Right cardiac atrium (tissue), 5 donors: ENCODE results near the gene PPP1R8. TPM values are rescaled to one million over a fixed set of nuclear protein-coding genes. Genes with fewer than 3 reads are reported as not detected.
A peak's percentile ranks its signal among the peaks of the same experiment; 100 is the strongest.
"Not testable (repeated sequence)": the region's sequence is repeated elsewhere in the genome, so short reads cannot be mapped to it uniquely, and the experiment has no call there.

Experiments used
- ATAC-seq, 2 donors: fragments of 200-7000 bp; cut with Tn5 transposase; one replicate each; pipeline versions ENCODE4 v1.8.0 to v1.9.1; 2020; ENCODE audit warnings: moderate library complexity in 2 of 2, mild to moderate bottlenecking in 1 of 2
- DNase-seq, 3 donors: peaks; one replicate each; pipeline ENCODE4 v3.0.0-alpha.2; 2020
- H3K27ac ChIP-seq: one replicate; pipeline ENCODE4 v1.5.1; 2013; ENCODE audit warnings: mild to moderate bottlenecking, low read length, control low read depth, moderate library complexity
- H3K27me3 ChIP-seq: one replicate; pipeline ENCODE4 v1.6.1; 2013; ENCODE audit not compliant: control insufficient read depth, insufficient read depth
- H3K4me1 ChIP-seq: one replicate; pipeline ENCODE4 v1.6.1; 2013; ENCODE audit warnings: low read length; ENCODE audit not compliant: control insufficient read depth, insufficient read depth
- H3K4me3 ChIP-seq: one replicate; pipeline ENCODE4 v1.5.1; 2013; ENCODE audit warnings: low read length, control low read depth
- H3K9me3 ChIP-seq: one replicate; pipeline ENCODE4 v1.6.1; 2013; ENCODE audit warnings: low read length; ENCODE audit not compliant: control insufficient read depth
- WGBS: extraction: QIAGEN DNeasy Blood & Tissue Kit; methylation state at CpG from one replicate; pipeline ENCODE4 v1.1.7; 2013; 5-methylcytosine and 5-hydroxymethylcytosine counted together
- intact Hi-C, 4 donors: fragments of 100-400 bp; cut with DNase I; formaldehyde crosslinking; loops; one replicate each; pipeline versions ENCODE4 v1.11.0 to v1.14.0; 2022 to 2023
- long read RNA-seq, 4 donors: library from polyadenylated mRNA; unstranded; transcript quantifications; one replicate each; pipeline ENCODE4 v2.0.0, GENCODE V29; 2020 to 2021
- polyA plus RNA-seq: library from polyadenylated mRNA; stranded (reverse); fragments of 200-250 nt; gene quantifications from one replicate; pipeline ENCODE4 v1.2.3, GENCODE V29; 2013
- total RNA-seq, 4 donors: library from RNA; stranded (reverse); fragmentation: NEBNext Ultra II Directional; extraction: Animal tissue kit (Norgen Biotek cat#: 25700); gene quantifications; one replicate each; pipeline ENCODE4 v1.2.1, GENCODE V29; 2021
- donor health status: healthy with polysubstance abuse.
- donor health status: DM: no; HTN: yes; CAD: no.
- donor health status: DM: no; HTN: no; CAD: no.
- donor health status: DM: no; HTN: yes; CAD: no; lungs with severe emphysema.
- donor health status: DM: yes; HTN: yes; CAD: no.

PPP1R8 gene
- total RNA-seq (10 to 100 TPM; 24.2 to 26.8 (median 24.7) TPM), polyA plus RNA-seq (18.7 TPM)
- long read RNA-seq, donor 1, partial matches to known transcripts, result 0 of 3 reads
- long read RNA-seq, donor 1, other reads (novel, unspliced or antisense), result 1 of 3 reads
- long read RNA-seq, donor 2, partial matches to known transcripts, result 1 of 1 reads
- long read RNA-seq, donor 2, other reads (novel, unspliced or antisense), result 0 of 1 reads
- long read RNA-seq, donor 3, transcript PPP1R8-202 (7 exons, 2,344 nt), result major isoform, 5 of 7 reads
- long read RNA-seq, donor 3, partial matches to known transcripts, result 2 of 7 reads
- long read RNA-seq, donor 3, other reads (novel, unspliced or antisense), result 0 of 7 reads
- long read RNA-seq, donor 4, partial matches to known transcripts, result 1 of 1 reads
- long read RNA-seq, donor 4, other reads (novel, unspliced or antisense), result 0 of 1 reads

DNA sequence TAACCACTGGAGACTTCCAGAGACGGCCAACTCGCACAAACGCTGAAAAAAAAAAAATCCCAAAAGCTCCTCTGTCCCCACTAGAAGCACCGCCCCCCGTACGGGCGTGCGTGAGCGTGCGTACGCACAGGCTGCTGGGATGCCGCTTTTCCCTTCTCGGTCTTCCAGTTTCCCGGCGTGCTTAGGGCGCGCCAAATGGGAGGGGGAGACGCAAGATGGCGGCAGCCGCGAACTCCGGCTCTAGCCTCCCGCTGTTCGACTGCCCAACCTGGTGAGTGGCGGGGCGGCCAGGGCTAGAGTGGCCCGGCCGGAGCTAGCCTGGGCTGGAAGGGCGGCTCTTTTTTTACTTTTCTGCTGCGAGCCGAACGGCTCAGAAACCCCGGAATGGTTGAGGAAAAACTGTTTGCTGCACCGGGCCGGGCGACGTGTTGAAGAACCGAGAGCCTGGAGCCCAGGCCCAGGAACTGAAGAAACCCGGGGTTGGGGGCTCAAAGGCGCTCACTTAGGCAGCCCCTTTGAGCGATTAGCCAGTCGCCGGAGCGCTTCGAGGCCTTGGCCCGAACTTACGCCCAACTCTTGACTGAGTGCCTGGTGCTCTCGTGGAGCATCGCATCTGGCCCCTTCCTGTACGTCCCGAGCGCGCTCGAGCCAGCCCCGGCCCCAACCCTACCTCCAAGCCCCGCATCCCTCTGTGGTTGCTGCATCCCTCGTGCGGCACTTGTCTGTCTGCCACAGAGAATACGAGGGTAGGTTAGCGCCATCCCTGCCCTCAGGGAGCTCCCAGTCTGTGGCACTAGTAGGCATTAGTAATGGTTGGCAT lies at the start of gene PPP1R8:
Gene PPP1R8 (plus strand): TSS at position 162 of the 820 bp plus-strand sequence. CDS start 54 bp downstream, at position 216.
- WGBS, result under 1% methylated on average over 60 of the region's 60 CpGs
- Histone ChIP-seq H3K27me3 (no peaks in the 10 kb centered on the region), H3K4me3 (peak within 1 kb of the TSS; percentile 87), H3K27ac (peak within 1 kb of the TSS; percentile 95), H3K4me1 (peaks cover 4% of the 10 kb centered on the region), H3K9me3 (no peaks in the 10 kb centered on the region)
- DNase-seq, result peak; percentile 95 to 98 (median 97)
- intact Hi-C loops, result no loop called here
- peak; percentile 99 to 100 for ATAC-seq

DNA sequence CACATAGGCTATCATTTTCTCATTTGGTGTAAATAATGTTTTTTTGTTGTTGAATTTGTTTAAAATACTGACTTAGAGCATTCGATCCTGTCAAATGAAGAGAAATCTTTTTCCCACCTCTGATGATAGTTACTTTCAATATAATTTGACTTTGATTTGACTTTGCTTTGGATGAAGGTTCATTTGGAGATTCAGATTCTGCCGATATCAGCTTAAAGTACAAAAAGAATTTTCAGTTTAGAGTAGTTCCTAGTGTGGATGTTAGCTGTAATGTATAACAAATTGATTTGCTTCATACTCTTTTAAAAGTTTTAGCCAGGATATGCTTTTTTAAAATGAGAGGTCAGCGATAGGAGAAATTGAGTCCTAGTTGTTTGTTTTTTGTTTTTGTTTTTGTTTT lies 47.6 kb upstream of the PPP1R8 start:
- H3K27ac ChIP-seq, result no peak overlapping the region
- DNase-seq, result no peak
- no peak for ATAC-seq

DNA sequence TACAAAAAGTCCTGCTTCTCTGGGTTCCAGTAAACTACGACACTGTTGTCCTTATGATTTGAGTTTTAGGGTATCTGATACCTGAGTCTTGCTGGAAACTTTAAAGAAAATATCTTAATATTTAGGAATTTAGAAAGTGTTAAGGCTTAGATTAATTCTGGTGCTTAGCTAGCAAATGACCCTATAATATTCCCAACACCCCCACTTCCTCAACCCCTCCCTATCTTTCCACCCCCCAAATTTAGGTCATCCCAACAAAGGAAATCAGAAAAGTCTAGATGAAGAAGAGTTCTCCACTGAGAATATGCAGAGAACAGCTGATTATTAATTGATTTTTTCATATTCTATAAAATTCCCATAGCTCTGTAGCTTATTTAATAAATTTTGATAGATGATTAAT lies 45.9 kb upstream of the PPP1R8 start:
- Histone ChIP-seq H3K27ac (no peak overlapping the region), H3K4me1 (peaks cover 8% of the 10 kb centered on the region), H3K9me3 (no peaks in the 10 kb centered on the region), H3K27me3 (no peaks in the 10 kb centered on the region), H3K4me3 (no peak overlapping the region)
- 95% methylated on average over 1 of the region's 1 CpG for WGBS
- no peak for DNase-seq
- no peak for ATAC-seq
- intact Hi-C loops, result no loop called here

More for the DNA sequence above, 47.6 kb upstream of the PPP1R8 start:
- no peaks in the 10 kb centered on the region for H3K27me3 ChIP-seq
- WGBS, result 95% methylated on average over 3 of the region's 3 CpGs
- intact Hi-C loops, result no loop called here
- no peak overlapping the region for H3K4me3 ChIP-seq
- H3K4me1 ChIP-seq, result peaks cover 2% of the 10 kb centered on the region
- no peaks in the 10 kb centered on the region for H3K9me3 ChIP-seq

DNA sequence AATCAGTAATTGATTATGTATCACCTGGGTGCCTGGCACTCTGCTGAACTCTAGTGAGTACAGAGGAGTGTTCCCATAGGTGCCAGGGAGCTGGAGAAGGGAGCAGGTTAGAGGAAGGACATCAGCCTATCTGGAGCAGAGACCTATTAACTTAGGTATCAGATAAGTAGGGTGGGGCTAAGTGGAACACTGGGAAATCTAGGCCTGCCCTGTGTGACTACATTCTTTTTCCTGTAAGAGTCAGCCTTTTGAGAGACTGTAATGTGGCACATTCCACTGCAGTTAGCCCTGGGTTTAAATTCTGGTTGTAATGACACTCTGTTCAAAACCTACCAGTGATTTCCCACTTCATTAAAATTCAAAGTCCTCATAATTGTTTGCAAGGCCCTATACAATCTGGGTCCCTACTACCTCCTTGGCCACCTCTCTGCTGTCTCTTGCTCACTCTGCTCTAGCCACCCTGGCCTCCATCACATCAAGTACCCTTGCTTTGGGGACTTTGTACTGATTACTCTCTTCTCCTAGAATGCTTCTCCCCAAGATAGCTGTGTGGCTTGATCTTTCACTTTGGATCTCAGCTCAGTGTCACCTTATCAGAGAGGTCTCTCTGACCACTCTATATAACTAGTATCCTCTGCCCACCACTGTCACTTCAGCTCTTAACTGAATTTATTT lies 44.7 kb upstream of the PPP1R8 start:
- intact Hi-C loops, result no loop called here
- H3K9me3 ChIP-seq, result no peaks in the 10 kb centered on the region
- DNase-seq (no peak), ATAC-seq (peak; percentile 41 to 82)
- H3K4me3 ChIP-seq, result no peak overlapping the region
- no peaks in the 10 kb centered on the region for H3K27me3 ChIP-seq
- H3K4me1 ChIP-seq, result peaks cover 8% of the 10 kb centered on the region
- no peak overlapping the region for H3K27ac ChIP-seq

DNA sequence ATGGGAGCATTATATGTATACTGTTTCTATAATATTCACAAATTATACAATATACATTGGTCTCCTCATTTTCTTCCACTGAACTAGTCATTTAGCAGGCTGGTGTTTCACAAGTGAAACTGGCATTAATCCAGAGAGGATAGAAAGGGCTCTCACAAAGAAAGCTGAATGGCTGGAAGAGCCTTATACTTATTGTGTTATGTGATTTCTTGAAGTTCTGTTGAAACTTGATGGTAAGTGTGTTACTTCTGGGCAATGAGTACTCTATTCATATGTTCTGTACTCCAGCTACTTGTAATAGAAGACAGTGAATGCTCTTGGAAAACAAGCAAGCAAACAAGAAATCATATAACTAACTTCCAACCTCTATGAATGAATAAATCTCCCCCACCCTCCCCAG lies 42.7 kb upstream of the PPP1R8 start:
- no peak overlapping the region for H3K27ac ChIP-seq
- intact Hi-C loops, result no loop called here

DNA sequence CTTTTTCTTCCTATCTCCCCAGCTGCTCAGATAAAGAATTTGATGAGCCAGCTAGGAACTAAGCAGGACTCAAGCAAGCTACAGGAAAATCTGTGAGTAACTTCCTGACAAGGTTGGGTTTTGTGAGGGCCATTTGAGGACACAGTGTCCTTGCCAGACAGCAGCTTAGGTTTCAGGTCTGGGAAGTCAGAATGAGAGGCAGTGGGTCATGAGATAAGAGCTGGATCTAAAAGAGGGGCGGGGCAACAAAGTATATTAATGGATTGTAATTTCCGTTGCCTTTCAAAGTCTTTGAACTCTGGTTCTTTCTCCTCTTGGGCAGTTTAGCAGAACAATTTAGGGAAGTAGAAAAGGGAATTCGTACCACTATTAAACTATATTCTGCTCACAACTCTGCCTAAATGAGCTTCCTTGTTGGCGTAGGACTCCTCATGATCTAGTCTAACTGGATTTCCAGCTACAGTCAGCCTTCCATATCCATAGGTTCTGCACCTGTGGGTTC lies 41.0 kb upstream of the PPP1R8 start:
- H3K4me3 ChIP-seq, result no peak overlapping the region
- no peaks in the 10 kb centered on the region for H3K27me3 ChIP-seq
- H3K9me3 ChIP-seq, result no peaks in the 10 kb centered on the region
- DNase-seq (peak in 1 of 3 donors; percentile 30), ATAC-seq (peak; percentile 87 to 95)
- WGBS, result 47% methylated on average over 4 of the region's 4 CpGs
- H3K27ac ChIP-seq, result peak overlapping the region; percentile 23
- H3K4me1 ChIP-seq, result peaks cover 8% of the 10 kb centered on the region
- intact Hi-C loops, result no loop called here

More for the DNA sequence above, 42.7 kb upstream of the PPP1R8 start:
- Histone ChIP-seq H3K27me3 (no peaks in the 10 kb centered on the region), H3K9me3 (no peaks in the 10 kb centered on the region), H3K4me1 (peaks cover 8% of the 10 kb centered on the region), H3K4me3 (no peak overlapping the region)
- ATAC-seq (peak in 1 of 2 donors; percentile 8), DNase-seq (no peak)

DNA sequence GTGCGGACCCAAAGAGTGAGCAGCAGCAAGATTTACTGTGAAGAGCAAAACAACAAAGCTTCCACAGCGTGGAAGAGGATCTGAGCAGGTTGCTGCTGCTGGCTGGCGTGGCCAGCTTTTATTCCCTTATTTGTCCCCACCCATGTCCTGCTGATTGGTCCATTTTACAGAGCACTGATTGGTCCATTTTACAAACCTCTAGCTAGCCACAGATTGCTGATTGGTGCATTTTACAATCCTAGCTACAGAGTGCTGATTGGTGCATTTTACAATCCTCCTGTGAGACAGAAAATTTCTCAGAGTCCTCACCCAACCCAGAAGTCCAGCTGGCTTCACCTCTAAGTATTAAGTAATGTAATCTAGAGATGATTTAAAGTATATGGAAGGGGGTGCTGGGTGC lies 40.3 kb upstream of the PPP1R8 start:
- H3K4me3 ChIP-seq, ATAC-seq, intact Hi-C loops, DNase-seq, H3K27me3 ChIP-seq, H3K4me1 ChIP-seq, H3K9me3 ChIP-seq: not testable (repeated sequence)
- 91% methylated on average over 3 of the region's 3 CpGs for WGBS
- H3K27ac ChIP-seq, result peak overlapping the region; percentile 27

DNA sequence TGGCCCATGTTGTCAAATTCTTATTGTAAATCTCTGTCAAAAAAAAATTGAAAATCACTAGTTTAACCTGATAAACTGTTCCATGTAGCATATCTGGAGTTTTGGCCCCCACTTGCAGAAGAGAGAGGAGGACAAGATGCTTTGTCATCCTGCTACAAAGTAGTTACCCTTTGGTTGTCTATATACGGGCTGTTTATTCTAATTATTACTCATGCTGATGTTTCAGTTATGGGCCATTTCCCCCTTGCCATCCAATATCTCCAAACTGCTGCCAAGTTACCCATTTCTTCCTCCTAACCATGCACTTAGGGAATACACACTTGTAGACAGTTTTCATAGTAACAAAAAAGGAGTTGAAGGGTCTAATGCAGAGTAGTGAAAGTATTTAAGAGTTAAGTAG lies 35.0 kb upstream of the PPP1R8 start:
- 75% methylated on average over 1 of the region's 1 CpG for WGBS
- no peaks in the 10 kb centered on the region for H3K27me3 ChIP-seq
- no peak for ATAC-seq
- no peak for DNase-seq
- intact Hi-C loops, result no loop called here
- H3K4me1 ChIP-seq, result no peaks in the 10 kb centered on the region
- H3K4me3 ChIP-seq, result no peak overlapping the region
- no peaks in the 10 kb centered on the region for H3K9me3 ChIP-seq
- H3K27ac ChIP-seq, result no peak overlapping the region

DNA sequence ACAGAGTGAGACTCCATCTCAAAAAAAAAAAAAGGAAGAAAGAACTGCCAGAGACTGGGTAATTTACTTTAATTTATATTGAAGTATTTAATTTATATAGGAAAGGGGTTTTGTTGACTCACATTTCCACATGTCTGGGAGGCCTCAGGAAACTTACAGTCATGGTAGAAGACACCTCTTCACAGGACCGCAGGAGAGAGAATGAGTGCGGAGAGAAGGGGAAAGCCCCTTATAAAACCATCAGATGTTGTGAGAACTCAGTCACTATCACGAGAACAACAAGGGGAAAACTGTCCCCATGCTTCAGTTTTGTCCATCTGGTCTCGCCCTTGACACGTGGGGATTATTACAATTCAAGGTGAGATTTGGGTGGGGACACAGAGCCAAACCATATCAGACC lies 25.8 kb upstream of the PPP1R8 start:
- Histone ChIP-seq H3K27ac (no peak overlapping the region), H3K4me3 (no peak overlapping the region), H3K27me3 (no peaks in the 10 kb centered on the region), H3K4me1 (no peaks in the 10 kb centered on the region), H3K9me3 (no peaks in the 10 kb centered on the region)
- ATAC-seq (no peak), DNase-seq (no peak)
- intact Hi-C loops, result no loop called here
- WGBS, result 93% methylated on average over 5 of the region's 5 CpGs

DNA sequence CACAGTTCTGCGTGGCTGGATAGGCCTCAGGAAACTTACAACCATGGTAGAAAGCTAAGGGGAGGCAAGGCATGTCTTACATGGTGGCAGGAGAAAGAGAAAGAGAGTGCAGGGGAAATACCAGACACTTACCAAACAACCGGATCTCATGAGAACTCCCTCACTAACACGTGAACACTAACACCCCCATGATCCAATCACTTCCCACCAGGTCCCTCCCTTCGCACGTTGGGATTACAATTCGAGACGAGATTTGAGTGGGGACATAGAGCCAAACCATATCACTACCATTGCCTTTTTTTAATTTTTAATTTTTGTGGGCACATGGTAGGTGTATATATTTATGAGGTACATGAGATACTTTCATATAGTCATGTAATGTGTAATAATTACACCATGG lies 23.8 kb upstream of the PPP1R8 start:
- no peaks in the 10 kb centered on the region for H3K27me3 ChIP-seq
- H3K27ac ChIP-seq, result no peak overlapping the region
- intact Hi-C loops, result no loop called here
- H3K4me1 ChIP-seq, result no peaks in the 10 kb centered on the region
- no peak for DNase-seq
- no peak for ATAC-seq
- 93% methylated on average over 7 of the region's 7 CpGs for WGBS
- H3K9me3 ChIP-seq, result no peaks in the 10 kb centered on the region
- no peak overlapping the region for H3K4me3 ChIP-seq

DNA sequence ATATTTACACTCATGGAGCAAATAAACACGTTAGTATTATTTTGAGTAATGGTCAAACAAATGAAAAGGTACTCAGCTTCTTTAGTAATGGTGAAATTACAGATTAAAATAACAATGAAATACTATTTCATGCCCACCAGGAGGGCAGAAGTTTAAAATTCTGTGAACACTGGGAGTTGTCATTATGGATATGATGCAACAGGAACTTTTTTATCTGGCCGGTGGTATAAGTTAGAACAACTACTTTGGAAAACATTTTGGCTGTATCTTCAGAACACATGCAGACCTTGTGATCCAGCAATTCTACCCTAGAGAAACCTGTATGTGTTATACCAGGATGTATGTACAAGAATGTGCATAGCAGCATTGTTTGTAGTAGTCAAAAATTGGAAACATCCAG lies 23.2 kb upstream of the PPP1R8 start:
- Histone ChIP-seq H3K9me3 (no peaks in the 10 kb centered on the region), H3K4me3 (no peak overlapping the region), H3K27me3 (no peaks in the 10 kb centered on the region), H3K4me1 (no peaks in the 10 kb centered on the region), H3K27ac (no peak overlapping the region)
- no peak for ATAC-seq
- DNase-seq, result no peak
- 69% methylated on average over 2 of the region's 2 CpGs for WGBS
- intact Hi-C loops, result no loop called here
